Activated T-cell treated with anti-CD3 and anti-CD28 coated beads for 24 hours (primary cell): ENCODE data around the gene RAB11FIP4.

Experiments used
- DNase-seq: peaks from one replicate; pipeline ENCODE4 v3.0.0-alpha.2; 2020; ENCODE audit warnings: low read depth

RAB11FIP4 gene

DNA sequence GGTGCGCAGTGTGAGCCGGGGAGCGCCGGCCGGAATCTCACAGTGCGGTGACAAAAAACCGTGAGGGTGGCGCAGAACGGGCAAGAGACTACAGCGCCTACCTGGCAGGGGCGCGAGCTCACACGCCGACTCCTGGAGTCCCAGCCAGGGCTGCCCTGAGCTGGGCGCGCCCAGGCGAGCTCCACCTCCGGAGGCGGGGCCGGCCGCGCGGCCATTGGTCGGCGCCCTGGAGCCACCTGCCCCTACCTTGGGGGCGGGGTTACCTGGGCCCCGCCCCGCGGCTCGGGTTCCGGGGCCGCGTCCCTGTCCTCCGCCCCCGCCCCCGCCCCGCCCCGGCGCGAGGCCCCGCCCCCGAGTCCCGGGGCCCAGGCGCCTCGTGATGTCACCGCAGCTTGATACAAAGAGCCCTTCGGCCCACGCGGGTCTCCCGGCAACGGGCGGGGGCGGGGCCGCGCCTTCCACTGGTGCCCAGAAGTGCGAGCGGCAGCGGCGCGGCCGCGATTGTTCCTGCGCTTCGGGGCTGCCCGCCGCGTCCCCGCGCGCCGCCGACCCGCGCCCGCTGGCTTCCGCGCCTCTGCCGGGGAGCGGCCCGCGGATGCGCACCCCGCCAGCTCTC lies 96.3 kb downstream of the RAB11FIP4 start:
- peak; percentile 88 for DNase-seq

DNA sequence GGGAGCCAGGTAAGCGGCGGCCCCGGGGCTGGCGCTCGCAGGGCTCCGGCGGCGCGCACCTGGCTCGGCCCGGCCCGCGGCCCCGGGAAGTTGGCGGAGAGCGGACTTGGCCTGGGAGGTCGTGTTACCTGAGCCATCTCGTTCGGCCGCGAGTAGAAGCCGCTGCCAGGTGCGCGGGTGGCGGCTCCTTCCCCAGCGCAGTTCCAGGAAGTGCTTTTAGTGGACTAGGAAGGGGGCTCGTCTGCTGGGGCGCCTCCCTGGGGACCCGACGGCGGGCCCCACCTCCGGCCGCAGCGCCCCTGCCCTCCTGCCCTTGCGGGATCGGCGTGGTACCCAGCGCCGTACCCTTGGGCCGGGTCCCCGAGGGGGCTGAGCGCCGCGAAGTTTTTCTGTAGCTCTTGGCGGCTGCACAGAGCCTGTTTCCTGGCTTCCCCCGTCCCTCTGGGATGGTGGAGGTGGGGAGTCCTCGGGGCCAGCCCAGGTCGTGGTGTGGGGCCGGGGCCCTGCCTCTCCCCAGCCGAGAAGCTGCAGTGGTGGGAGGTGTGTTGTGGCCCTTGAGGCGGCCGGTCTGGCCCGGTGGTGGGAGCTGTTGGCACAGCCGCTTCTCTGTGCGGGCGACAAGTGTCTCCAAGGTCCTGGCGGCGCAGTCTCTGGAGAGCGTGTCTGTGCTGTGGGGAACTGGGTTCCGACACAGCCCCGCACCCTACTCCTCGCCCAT lies 96.9 kb downstream of the RAB11FIP4 start:
- DNase-seq = no peak

DNA sequence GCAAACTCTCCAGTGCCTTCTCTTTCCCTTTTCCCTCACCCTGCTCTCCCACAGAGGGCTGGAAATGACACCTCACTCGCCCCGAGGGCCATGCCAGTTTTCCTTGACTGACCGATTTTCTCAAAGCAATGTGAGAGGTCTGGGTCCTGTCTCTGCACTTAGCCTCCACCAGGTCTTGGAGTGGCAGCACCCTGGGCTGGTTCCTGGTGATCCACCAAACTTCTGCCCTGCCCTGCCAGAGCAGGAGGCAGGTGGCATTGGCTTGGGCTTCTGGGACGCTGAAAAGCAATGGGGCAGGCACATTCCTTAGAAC lies 97.5 kb downstream of the RAB11FIP4 start:
- DNase-seq = no peak

DNA sequence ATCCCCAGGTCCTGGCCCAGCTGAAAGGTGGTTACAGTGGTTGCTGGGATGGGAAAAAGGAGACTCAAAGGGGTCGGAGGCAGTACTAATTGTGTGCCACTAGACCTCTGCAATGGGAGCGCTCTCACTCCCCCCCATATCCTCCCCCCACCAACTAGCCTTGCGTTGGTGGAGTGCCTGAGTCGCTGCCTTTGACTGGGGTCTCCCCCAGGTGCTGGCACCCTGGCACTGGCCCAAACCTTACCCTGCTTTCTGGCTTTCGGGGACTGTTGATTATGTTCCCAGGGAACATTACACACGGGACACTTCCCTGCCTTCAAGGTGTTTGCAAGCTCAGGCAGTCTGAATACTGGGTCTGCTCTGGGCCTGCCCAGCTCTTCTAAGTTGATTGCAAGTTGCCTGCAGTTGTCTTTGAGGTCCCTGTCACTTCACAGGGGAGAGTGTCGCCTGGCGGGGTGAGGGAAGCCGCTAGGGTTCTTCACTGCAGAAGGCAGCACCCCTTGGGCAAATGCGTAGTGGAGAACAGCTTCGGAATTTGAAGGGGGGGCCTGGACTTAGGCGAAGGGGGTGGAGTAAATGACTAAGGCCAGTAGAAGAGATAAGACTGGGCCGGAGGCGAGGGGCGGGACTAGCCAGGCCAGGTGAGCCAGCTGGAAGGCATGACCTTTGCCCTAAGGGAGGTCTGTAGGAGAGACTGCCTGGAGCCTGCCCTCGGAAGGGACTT lies 98.0 kb downstream of the RAB11FIP4 start:
- DNase-seq = no peak

DNA sequence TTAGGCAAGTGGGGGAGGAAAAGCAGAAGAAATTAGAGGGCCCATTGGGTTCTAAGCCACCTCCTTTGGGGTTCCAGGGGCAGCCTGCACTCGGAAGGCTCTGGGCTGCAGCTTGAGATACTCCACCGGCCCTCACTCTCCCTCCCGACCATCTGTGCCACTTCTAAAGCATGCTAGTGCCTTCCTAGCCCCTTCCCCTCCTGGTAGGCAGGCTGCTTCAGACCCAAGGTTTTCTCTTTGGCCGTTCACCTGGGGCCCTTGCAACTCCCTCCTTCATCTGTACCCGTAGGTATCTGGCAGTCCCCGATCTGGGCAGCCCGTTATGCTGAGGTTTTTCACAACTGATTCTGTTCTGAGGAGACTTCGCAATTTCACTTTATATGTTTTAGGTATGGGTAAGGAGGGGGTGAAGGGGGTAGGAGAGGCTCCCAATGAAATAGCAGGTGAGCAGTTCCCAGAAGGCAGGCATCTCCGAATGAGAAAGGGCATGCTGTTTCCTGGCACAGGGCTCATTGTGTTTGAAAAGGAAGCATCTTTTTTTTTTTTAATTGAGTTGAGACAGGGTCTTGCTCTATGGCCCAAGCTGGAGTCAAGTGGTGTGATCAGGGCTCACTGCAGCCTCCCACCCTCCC lies 98.7 kb downstream of the RAB11FIP4 start:
- DNase-seq = no peak

DNA sequence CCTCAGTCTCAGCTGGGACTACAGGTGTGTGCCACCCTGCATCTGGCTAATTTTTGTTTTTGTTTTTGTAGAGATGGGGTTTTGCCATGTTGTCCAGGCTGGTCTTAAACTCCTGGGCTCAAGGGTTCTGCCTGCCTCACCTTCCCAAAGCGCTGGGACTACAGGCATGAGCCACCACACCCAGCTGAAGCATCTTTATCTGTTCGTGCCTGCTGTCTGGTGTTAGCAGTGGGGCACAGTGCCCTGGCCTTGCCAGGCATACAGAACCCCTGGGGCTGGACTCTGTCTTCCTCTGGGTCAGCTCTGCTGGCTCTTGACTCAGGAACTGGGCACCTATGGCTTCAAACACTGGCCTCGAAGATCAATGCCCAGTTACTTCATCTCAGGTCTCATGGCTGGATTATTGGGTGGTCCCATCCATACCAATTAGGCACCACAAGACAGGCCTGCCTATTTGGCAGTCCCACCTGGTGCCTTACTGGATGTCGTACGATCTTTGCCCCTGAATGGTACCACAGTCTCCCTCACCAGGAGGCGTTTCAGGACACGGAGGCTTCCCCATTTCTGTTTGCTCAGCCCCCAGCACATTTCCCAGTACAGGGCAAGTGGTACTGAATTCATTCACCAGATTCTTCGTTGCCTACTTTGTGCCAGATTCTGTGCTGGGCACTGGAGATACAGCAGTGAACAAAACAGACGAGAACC lies 99.3 kb downstream of the RAB11FIP4 start:
- DNase-seq = no peak

DNA sequence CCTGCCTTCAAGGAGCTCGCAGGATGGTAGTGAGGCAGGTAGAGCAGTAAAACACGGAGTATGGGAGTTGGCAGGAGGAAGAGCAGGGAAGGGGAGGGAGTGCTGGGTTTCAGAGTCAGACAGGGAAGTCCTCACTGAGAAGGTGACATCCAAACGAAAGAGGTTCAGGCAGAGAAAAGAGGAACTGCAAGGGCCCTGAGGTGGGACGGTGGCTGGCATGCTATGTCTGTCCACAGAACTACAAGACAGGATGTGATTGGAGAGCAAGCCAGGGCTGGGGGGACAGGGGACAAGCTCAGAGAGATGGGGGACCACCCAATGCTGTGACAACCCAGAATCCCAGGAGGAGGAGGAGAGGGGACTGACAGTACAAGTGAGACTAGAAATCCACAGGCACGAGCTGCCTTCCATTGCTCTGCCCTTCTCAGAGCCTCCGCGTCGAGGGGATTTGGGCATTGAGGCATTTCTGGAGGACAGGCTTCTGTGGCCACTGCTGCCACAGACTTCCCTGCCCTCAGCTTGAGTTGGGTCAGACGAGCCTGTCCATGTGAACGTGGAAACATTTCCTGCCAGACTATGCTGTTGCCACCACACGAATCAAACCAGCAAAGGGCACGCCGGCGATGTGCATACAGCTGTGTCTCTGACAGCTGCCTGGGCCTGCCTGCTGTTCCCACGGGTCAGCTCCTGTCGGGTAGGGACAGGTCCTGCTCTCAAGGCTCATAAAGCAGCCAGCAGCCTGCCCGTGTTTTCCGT lies 100.1 kb downstream of the RAB11FIP4 start:
- no peak for DNase-seq

DNA sequence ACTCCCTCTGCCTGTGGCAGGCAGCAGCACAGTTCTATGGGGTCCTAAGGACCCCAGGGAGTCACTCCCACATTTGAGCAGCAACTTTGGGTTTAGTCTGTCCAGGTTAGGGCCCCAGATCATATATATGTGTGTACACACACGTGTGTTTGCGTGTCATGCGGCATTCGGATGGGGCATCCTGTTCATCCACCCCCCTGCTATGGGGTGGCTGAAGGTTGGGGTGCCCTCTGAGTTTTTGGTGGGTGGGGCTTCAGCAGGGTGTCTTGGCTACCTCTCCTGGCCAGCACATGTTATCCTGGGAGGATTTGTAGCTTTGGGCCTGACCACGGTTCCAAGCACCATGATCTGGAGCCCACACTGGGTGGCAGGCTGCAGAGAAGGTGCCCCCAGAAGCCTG lies 100.7 kb downstream of the RAB11FIP4 start:
- DNase-seq = no peak

DNA sequence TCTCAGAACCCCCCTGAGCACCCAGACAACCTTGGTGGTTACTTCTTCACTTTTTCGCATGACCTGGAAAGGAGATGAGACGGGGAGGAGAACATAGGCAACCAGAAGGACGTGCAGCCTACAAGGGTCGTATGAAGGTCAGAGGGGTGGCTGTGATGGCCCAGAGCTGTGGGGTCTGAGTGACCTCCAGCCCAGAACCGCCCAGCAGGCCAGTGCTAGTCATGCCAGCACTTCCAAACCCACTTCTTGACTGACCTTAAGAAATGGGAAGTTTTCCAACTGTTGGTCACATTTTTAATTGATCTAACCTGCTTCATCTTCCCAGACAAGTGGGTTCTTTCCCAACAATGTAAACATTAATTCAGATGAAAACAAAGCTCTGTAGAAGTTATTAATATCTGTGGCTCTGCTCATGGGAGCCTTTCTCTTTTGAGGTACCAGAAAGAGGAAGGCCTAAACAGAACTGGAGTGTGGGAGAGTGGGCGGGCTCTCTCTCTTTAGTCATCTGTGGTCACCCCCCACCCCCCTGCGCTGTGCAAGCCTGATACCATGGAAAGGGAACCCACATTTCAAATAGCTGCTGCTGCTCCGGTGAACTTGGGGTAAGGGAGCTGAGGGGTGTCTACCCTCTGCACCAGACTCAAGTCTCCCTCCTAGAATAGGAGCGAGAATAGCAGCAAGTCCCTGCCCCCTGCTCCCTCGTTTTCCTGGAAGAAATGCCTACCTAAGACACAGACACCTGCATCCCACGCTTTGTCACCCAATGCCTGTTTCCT lies 101.6 kb downstream of the RAB11FIP4 start:
- DNase-seq = peak; percentile 76

DNA sequence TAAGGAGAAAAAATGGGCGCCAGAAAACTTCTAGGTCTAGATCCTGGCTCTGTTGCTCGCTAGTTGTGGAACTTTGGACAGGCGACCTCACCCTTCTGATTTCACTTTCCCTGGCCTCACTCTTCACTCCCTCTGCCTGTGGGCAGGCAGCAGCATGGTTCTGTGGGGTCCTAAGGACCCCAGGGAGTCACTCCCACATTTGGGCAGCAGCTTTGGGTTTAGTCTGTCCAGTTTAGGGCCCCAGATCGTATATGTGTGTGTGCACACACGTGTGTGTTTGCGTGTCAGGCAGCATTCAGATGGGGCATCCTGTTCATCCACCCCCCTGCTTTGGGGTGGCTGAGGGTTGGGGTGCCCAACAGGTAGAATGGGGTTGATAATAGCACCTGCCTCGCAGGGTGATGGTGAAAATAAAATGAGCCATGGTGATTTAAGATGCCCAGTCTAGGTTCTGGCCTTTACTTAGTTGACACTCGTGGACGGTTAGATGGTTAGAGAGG lies 102.2 kb downstream of the RAB11FIP4 start:
- DNase-seq = no peak

DNA sequence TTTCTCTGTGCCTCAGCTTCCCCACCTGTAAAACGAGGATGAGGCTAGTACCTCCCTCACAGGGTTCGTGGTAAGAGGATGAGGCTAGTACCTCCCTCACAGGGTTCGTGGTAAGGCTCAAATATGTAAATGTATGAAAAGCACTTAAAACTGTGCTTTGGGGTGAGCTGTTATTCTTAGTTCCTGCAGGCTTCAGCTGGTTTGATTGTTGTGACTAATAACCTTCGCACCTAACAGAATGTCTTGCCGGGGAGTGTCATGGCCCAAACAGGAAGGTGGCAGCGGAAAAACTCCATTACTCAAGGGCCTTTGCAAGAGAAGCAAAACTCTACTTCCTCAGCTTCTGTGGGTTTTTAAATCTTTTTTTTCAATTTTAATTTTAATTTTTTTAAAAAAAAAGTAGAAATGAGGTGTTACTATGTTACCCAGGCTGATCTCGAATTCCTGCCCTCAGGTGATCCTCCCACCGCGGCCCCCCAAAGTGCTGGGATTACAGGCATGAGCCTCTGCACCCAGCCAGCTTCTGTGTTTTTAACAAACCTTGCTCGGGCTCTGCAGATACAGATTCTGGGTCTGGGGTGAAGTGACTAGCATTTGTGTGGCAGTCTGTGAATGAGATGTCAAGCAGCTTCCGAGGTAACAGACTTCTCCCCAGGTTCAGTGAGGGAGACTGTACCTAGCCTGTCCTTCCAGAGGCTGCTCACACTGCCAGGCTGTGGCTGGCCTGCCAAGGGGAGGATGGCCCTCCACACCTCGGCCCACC lies 103.0 kb downstream of the RAB11FIP4 start:
- peak; percentile 59 for DNase-seq

DNA sequence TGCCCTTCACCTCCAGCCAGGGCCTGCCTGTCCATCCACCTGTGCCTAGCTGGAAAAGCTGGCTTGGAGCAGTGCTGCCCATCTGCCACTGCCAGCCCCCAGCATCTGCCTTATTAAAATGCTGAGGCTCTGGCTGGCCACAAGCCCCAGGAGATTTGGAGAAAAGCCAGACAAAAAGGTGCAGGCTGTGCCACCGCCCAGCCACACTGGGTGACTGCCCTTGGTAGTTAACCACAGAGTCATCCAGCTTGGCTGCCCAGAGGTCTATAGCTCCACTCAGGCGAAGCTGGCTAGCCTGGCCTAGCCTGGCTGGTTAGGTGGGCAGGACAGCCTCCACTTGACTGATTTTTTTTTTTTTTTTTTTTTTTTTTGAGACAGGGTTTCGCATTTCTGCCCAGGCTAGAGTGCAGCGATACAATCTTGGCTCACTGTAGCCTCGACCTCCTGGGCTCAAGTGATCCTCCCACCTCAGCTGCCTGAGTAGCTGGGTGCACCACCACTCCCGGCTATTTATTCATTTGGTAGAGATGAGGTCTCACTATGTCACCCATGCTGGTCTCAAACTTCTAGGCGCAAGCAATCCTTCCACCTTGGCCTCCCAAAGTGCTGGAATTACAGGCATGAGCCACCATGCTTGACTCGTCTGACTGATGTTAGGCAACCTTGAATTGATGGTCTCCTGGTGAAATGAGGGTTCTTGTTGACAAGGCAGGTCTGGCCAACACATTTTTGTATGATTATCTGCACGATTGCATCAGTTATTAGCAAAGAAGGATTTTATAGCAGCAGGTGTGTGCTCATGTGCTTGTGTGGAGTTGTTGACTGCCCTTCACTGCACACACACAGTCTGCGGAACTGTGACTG lies 103.8 kb downstream of the RAB11FIP4 start:
- no peak for DNase-seq

DNA sequence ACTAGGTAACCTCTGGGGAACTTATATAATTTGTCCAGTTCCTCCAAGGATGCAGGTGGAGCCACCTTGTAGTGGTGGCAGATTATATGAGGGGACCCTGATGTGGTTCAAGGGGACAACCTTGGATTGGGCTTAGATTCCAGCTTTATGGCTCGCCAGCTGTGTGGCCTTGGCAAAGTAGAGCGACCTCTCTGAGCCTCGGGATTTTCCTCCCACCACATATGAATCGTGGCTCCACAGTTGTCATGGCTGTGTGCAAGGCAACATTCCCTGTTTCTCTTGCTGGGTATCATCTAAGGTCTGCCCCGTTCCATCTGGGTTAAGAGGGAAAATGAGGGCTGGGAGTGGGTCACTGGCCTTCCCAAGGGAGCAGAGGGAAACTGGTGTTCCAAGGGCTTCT lies 104.6 kb downstream of the RAB11FIP4 start:
- no peak for DNase-seq

DNA sequence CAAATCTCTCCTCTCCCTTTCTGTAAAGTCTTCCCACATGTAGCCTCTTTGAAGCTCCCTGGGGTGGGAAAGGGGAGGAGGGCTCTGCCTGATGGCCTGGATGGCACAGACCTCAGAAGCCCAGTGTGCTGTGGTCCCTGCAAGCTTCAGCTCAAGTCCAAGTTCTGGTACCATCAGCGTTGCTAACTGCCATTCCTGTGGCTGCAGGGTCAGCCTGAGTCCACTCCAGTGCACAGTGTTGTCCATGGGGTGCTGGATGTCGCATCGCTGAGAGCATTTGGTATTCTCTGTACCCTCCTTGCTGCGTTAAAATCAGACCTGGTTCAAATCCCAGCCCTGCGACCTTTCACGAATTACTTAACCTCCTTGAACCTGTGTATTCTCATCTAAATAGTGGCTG lies 105.1 kb downstream of the RAB11FIP4 start:
- DNase-seq = no peak

DNA sequence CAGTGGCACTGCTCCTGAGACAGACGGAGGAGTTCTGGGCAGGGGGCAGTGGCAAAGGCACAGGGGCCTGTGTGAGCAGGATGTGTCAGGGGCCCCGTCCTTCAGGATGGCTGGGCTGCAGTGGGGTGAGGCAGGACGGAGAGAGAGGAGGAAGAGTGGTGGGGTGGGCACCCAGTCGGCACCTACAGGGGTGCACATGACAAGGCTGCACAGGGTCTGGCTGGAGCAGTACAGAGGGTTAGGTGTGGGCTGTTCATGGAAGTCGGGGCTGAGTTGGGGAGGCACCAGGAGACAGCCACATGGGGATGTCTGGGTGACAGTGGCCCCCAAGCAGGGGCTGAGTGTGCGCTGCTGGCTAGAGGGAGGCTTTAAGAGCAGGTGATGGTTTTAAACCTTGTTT lies 106.0 kb downstream of the RAB11FIP4 start:
- DNase-seq = no peak

DNA sequence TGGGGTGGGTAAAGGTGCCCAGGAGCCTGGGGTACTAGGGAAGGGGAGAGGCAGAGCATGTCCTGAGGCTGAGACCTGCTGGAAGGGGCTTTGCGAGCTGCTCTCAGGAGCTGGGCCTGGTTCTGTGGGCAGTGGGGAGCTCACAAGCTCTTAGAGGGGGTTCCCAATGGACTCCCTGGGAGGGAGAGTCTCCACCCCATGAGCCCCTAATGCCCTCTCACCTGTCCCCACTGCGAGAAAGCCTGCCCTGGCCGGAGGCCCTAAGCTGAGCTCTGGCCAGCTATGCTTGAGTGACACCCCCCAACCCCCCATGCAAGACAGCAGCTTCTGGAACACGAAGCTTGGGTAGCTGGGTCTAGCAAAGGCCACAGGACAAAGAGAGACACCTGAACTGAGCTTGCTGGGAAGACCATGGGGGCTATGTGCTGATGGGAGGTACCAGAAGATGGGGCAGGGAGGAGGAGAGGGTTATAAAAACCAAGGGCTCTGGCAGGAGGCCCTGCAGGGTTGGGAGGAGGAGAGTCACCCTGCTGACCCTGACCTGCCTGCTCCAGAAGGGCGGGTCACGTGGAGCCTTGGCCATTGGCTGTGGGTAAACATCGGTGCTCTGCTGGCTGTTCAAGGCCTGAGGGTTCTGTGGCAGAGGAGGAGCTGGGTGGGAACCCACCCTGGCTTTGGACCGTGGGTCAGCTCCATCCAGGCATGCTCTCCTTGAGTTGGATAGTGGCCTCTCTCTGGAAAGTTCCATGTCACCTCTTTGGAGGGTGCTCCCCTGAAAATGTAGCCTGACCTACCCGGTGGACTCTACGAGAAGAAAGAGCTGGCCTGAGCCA lies 106.7 kb downstream of the RAB11FIP4 start:
- no peak for DNase-seq

DNA sequence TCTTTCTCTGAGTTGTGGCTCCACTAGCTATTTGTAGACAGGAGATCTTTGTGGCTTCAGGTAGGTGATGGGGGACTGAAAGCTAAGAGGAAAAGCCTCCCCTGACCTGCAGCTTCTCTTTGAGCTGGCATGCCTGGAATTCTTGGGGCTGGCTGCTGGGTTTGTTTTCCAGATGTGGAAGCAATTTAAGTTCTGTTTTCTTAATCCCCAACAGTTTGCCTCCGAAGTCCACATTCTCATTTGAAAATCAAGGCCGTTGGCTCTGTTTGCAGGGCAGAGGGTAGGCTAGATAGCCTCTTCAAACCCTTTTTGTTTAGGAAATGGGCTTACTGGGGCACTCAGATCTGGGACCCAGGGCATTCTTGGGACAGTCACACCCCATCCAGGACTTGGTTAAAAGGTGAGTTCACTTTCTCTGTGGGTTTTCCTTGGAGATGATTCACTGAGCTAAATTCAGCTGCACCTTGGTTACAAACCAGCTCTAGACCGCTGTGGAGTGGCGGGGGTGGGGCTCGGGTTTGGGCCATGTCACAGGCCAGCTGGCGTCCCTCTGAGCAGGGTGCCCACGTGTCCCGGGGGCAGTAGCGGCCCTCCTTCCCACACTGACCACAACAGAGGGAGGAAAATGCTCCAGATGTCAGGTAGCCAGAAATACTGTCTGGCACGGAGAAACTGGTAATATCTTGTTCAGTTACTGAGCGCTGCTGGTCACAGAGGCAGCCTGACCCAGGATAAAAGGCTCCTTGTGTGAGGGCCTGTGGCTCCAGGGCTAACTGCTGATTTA lies 108.5 kb downstream of the RAB11FIP4 start:
- no peak for DNase-seq
